Measurements from ENCODE around the gene CTR9.

The CTR9 gene

DNA sequence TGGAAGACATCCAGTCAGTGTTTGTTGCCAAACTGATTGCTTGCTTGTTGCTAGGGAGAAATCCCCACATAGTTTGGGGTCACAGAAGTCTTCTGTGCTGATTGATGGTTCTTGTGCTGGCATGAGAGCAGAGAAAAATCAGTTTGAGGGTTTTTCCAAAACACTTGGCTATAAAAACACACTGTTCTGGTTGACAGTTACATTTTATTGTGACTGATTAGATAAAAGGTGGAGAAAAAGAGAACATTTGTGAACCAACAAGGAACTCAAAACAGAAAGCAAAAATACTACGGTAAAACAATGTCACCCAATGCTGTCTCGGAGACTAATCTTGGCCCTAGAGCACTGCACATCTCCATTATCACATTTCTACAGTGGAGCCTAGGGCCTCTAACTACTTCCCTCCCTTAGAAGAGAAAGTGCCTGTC, 72.1 kb downstream of the CTR9 start:
- Histone ChIP-seq H2AFZ (ENCODE audit: low read depth) (no peak overlapping the region), H3K36me3 (ENCODE audit: insufficient read depth) (no peaks in the 10 kb centered on the region), H3K27me3 (ENCODE audit: insufficient read depth, low read depth) (no peaks in the 10 kb centered on the region), H3K27ac (no peak overlapping the region), H3K4me1 (ENCODE audit: low read depth, poor library complexity, severe bottlenecking) (no peaks in the 10 kb centered on the region), H3K4me2 (no peak overlapping the region), H3K79me2 (ENCODE audit: insufficient read depth, low read depth) (no peaks in the 10 kb centered on the region), H3K9ac (no peak overlapping the region), H4K20me1 (ENCODE audit: insufficient read depth) (no peaks in the 10 kb centered on the region), H3K4me3 (IDR thresholded peaks at IDR 0.05; ENCODE audit: insufficient read depth, low read depth, low read length) (no peak overlapping the region)
- TF ChIP-seq, protein P1, sequence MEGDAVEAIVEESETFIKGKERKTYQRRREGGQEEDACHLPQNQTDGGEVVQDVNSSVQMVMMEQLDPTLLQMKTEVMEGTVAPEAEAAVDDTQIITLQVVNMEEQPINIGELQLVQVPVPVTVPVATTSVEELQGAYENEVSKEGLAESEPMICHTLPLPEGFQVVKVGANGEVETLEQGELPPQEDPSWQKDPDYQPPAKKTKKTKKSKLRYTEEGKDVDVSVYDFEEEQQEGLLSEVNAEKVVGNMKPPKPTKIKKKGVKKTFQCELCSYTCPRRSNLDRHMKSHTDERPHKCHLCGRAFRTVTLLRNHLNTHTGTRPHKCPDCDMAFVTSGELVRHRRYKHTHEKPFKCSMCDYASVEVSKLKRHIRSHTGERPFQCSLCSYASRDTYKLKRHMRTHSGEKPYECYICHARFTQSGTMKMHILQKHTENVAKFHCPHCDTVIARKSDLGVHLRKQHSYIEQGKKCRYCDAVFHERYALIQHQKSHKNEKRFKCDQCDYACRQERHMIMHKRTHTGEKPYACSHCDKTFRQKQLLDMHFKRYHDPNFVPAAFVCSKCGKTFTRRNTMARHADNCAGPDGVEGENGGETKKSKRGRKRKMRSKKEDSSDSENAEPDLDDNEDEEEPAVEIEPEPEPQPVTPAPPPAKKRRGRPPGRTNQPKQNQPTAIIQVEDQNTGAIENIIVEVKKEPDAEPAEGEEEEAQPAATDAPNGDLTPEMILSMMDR (conservative IDR thresholded peaks at IDR 0.05; ENCODE audit: low read depth, low read length) = no peak

DNA sequence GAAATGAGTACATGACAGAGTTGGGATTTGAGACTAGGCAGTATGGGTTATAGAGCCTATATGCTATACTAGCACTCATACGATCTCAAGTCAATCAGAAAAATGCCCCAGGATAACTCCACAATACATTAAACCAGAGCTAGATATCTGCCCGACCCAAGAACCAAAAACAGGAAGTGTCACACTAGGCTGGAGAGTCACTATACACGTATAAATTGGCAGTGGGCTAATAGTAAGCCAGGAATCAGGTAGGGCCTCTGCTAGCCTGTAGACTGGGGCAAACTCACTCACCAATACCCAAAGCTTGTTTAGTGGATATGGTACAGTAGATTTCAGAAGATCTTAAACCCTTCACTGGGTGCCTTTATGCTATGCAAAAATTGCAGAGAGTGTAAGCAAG, 73.8 kb downstream of the CTR9 start:
- H2AFZ ChIP-seq (ENCODE audit: low read depth) = no peak overlapping the region
- H3K4me2 ChIP-seq = no peak overlapping the region

DNA sequence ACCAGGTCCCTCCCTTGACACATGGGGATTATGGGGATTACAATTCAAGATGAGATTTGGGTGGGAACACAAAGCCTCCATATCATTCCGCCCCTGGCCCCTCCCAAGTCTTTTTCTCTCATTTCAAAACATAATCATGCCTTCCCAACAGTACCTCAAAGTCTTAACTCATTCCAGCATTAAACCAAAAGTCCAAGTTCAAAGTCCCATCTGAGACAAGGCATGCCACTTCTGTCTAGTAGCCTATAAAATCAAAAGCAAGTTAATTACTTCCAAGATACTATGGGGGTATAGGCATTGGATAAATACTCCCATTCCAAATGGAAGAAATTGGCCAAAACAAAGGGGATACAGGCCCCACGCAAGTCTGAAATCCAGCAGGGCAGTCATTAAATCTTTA, 77.4 kb downstream of the CTR9 start:
- Histone ChIP-seq H3K27ac (no peak overlapping the region), H3K79me2 (ENCODE audit: insufficient read depth, low read depth) (no peaks in the 10 kb centered on the region), H4K20me1 (ENCODE audit: insufficient read depth) (no peaks in the 10 kb centered on the region), H2AFZ (ENCODE audit: low read depth) (no peak overlapping the region), H3K36me3 (ENCODE audit: insufficient read depth) (no peaks in the 10 kb centered on the region), H3K4me2 (no peak overlapping the region), H3K27me3 (ENCODE audit: insufficient read depth, low read depth) (no peaks in the 10 kb centered on the region), H3K9ac (no peak overlapping the region), H3K4me3 (IDR thresholded peaks at IDR 0.05; ENCODE audit: insufficient read depth, low read depth, low read length) (no peak overlapping the region), H3K4me1 (ENCODE audit: low read depth, poor library complexity, severe bottlenecking) (no peaks in the 10 kb centered on the region)
- TF ChIP-seq, protein P1 (conservative IDR thresholded peaks at IDR 0.05; ENCODE audit: low read depth, low read length) = no peak

More for the DNA sequence above, 73.8 kb downstream of the CTR9 start:
- Histone ChIP-seq H3K9ac (no peak overlapping the region), H4K20me1 (ENCODE audit: insufficient read depth) (no peaks in the 10 kb centered on the region), H3K27ac (no peak overlapping the region), H3K4me3 (IDR thresholded peaks at IDR 0.05; ENCODE audit: insufficient read depth, low read depth, low read length) (no peak overlapping the region), H3K79me2 (ENCODE audit: insufficient read depth, low read depth) (no peaks in the 10 kb centered on the region), H3K4me1 (ENCODE audit: low read depth, poor library complexity, severe bottlenecking) (no peaks in the 10 kb centered on the region), H3K27me3 (ENCODE audit: insufficient read depth, low read depth) (no peaks in the 10 kb centered on the region), H3K36me3 (ENCODE audit: insufficient read depth) (no peaks in the 10 kb centered on the region)
- TF ChIP-seq, protein P1 (conservative IDR thresholded peaks at IDR 0.05; ENCODE audit: low read depth, low read length) = no peak

DNA sequence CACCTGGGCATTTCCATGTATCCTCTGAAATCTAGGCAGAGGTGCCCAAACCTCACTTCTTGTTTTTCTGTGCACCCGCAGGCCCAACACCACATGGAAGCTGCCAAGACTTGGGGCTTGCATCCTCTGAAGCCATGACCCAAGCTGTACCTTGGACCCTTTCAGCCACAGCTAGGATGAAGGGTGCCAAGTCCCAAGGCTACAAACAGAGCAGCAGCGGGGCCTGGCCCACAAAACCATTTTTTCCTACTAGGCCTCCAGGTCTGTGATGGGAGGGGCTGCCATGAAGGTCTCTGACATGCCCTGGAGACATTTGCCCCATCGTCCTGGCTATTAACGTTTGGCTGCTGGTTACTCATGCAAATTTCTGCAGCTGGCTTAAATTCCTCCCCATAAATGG, 78.1 kb downstream of the CTR9 start:
- H3K27me3 ChIP-seq (ENCODE audit: insufficient read depth, low read depth) = no peaks in the 10 kb centered on the region
- H4K20me1 ChIP-seq (ENCODE audit: insufficient read depth) = no peaks in the 10 kb centered on the region
- TF ChIP-seq, protein P1 (conservative IDR thresholded peaks at IDR 0.05; ENCODE audit: low read depth, low read length) = no peak
- no peak overlapping the region for H3K27ac ChIP-seq
- H2AFZ ChIP-seq (ENCODE audit: low read depth) = no peak overlapping the region
- H3K4me1 ChIP-seq (ENCODE audit: low read depth, poor library complexity, severe bottlenecking) = no peaks in the 10 kb centered on the region
- H3K4me3 ChIP-seq (IDR thresholded peaks at IDR 0.05; ENCODE audit: insufficient read depth, low read depth, low read length) = no peak overlapping the region
- no peak overlapping the region for H3K4me2 ChIP-seq
- H3K79me2 ChIP-seq (ENCODE audit: insufficient read depth, low read depth) = no peaks in the 10 kb centered on the region
- H3K9ac ChIP-seq = no peak overlapping the region
- H3K36me3 ChIP-seq (ENCODE audit: insufficient read depth) = no peaks in the 10 kb centered on the region
